ENCODE data around the gene RNU1-3.
"Not testable (repeated sequence)": the region's sequence is repeated elsewhere in the genome, so short reads cannot be mapped to it uniquely, and the experiment has no call there.

GRCh38 chr1:16621681-16622315 lies 45.0 kb downstream of the RNU1-3 start:
- TF ChIP-seq, protein P1, sequence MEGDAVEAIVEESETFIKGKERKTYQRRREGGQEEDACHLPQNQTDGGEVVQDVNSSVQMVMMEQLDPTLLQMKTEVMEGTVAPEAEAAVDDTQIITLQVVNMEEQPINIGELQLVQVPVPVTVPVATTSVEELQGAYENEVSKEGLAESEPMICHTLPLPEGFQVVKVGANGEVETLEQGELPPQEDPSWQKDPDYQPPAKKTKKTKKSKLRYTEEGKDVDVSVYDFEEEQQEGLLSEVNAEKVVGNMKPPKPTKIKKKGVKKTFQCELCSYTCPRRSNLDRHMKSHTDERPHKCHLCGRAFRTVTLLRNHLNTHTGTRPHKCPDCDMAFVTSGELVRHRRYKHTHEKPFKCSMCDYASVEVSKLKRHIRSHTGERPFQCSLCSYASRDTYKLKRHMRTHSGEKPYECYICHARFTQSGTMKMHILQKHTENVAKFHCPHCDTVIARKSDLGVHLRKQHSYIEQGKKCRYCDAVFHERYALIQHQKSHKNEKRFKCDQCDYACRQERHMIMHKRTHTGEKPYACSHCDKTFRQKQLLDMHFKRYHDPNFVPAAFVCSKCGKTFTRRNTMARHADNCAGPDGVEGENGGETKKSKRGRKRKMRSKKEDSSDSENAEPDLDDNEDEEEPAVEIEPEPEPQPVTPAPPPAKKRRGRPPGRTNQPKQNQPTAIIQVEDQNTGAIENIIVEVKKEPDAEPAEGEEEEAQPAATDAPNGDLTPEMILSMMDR (conservative IDR thresholded peaks at IDR 0.05; ENCODE audit: low read length) = not testable (repeated sequence)
- not testable (repeated sequence) for TF ChIP-seq EZH2phosphoT487 (IDR thresholded peaks at IDR 0.05; ENCODE audit: borderline replicate concordance)
